HepG2 (cell line): ENCODE results near the gene LIN28A. TPM values are rescaled to one million over a fixed set of nuclear protein-coding genes. Genes with fewer than 3 reads are reported as not detected.

Experiments used
- HOXD1 ChIP-seq: sonication (generic); formaldehyde crosslinking; IDR thresholded peaks from 2 replicates; pipeline ENCODE4 v1.5.0; 2020; ENCODE audit warnings: missing genetic modification reagents
- MXI1 ChIP-seq: IDR thresholded peaks from 3 replicates; pipeline ENCODE4 v1.6.1; 2012; ENCODE audit warnings: low read depth, low read length, inconsistent platforms, borderline replicate concordance
- POLR2A ChIP-seq, 2 experiments: IDR thresholded peaks; 2 replicates each; pipeline ENCODE4 v1.6.1; 2011; ENCODE audit warnings: low read depth in 2 of 2, low read length in 2 of 2, mild to moderate bottlenecking in 1 of 2, moderate library complexity in 1 of 2; ENCODE audit not compliant: insufficient read depth in 1 of 2
- RBM39 ChIP-seq: fragments of 200-400 bp; formaldehyde crosslinking; IDR thresholded peaks from one replicate; pipeline ENCODE4 v1.6.1; 2018; ENCODE audit warnings: antibody characterized with exemption, mild to moderate bottlenecking, low read depth, low read length; ENCODE audit not compliant: poor library complexity, severe bottlenecking
- REL ChIP-seq: sonication (generic); formaldehyde crosslinking; conservative IDR thresholded peaks from 2 replicates; pipeline ENCODE4 v1.8.0; 2022; ENCODE audit warnings: mild to moderate bottlenecking, missing genetic modification reagents, moderate library complexity
- YEATS4 ChIP-seq: sonication (generic); formaldehyde crosslinking; IDR thresholded peaks from 2 replicates; pipeline ENCODE4 v1.4.0; 2020; ENCODE audit warnings: missing genetic modification reagents, borderline replicate concordance
- ZNF446 ChIP-seq: sonication (generic); formaldehyde crosslinking; IDR thresholded peaks from 2 replicates; pipeline ENCODE4 v1.5.0; 2020; ENCODE audit warnings: mild to moderate bottlenecking, missing genetic modification reagents
- ZNF761 ChIP-seq: sonication (generic); formaldehyde crosslinking; conservative IDR thresholded peaks from 2 replicates; pipeline ENCODE4 v1.4.0; 2020; ENCODE audit warnings: mild to moderate bottlenecking, missing genetic modification reagents
- polyA plus RNA-seq, 8 experiments: library from polyadenylated mRNA; depleted of rRNA in 3 of 8; stranded (reverse) in 7 of 8; unstranded in 1 of 8; fragments of >200 nt; fragmentation: Illumina TruSeq in 4 of 8; extraction: Trizol in 4 of 8; gene quantifications; 2 replicates each; pipeline versions ENCODE4 v1.2.1 to v1.2.3, GENCODE V29; 2011 to 2016; ENCODE audit warnings: low read depth in 4 of 8, missing spikeins in 1 of 8, mixed read lengths in 1 of 8; ENCODE audit not compliant: insufficient read depth in 1 of 8
- total RNA-seq, 5 experiments: library from RNA; depleted of rRNA; stranded (reverse); fragments of >200 nt; fragmentation: Illumina TruSeq; extraction: Trizol; gene quantifications; 2 replicates each; pipeline ENCODE4 v1.2.3, GENCODE V29; 2016; ENCODE audit warnings: low read depth in 1 of 5
- TF ChIP-seq, protein P1 (sequence below): sonication (generic); formaldehyde crosslinking; IDR thresholded peaks from 2 replicates; pipeline ENCODE4 v1.4.0; 2020; ENCODE audit warnings: mild to moderate bottlenecking, missing genetic modification reagents
- TF ChIP-seq, protein P2 (sequence below): IDR thresholded peaks from 2 replicates; pipeline ENCODE4 v1.6.1; 2016; ENCODE audit warnings: low read depth, borderline replicate concordance
- TF ChIP-seq, protein P3 (sequence below): sonication (generic); formaldehyde crosslinking; IDR thresholded peaks from 2 replicates; pipeline ENCODE4 v1.5.1; 2020; ENCODE audit warnings: mild to moderate bottlenecking, missing genetic modification reagents, moderate library complexity
- TF ChIP-seq, protein P4 (sequence below), 2 experiments: sonication (generic) in 1 of 2; formaldehyde crosslinking in 1 of 2; IDR thresholded peaks; 2 replicates each; pipeline versions ENCODE4 v1.4.0 to v1.6.1; 2016 to 2020; ENCODE audit warnings: borderline replicate concordance in 1 of 2, low read depth in 1 of 2, mild to moderate bottlenecking in 1 of 2, missing genetic modification reagents in 1 of 2
- TF ChIP-seq, protein P5 (sequence below): sonication (generic); formaldehyde crosslinking; IDR thresholded peaks from 2 replicates; pipeline ENCODE4; 2020; ENCODE audit warnings: missing genetic modification reagents, mild to moderate bottlenecking, borderline replicate concordance
- TF ChIP-seq, protein P6 (sequence below): IDR thresholded peaks from 2 replicates; pipeline ENCODE4 v1.4.0; 2020; ENCODE audit warnings: mild to moderate bottlenecking, missing genetic modification reagents

LIN28A gene
- total and polyA plus RNA-seq, 2 of the 13 experiments (the other 11 are each of a cell fraction or from before 2014, with no cell fraction given) = not detected

DNA sequence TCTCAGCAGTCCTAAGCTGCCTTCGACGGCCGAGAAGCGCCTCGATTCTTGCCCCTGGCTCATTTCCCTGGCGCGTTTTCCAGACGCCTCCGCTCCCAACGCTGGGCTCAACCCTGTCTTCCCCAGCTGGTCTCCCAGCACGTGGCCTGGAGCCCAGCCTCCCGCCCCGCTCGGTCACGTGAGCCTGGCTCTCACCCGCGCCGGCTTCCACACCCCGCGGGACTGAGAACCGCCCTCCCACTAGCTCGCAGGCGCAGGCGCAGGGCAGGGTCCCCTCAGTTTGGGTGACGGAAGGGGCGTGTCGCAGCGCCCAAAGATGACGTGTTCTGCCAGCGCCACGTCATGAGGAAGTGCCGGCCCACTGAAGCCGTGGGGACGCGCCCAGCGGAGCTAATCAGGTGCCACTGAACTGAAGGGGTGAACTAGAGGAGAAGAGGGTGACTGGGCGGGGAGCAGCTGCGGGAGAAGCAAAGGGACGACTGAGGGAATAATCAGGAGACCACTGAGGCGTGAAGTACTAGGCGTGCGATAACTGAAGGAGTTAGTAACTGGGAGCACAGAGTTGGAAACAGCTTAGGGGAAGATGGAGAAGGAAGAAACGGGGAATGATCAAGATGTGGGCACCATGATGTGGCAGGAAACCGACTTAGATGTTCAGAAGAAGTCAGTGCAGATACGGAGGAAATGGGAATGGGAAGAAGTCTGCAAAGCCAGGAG lies 21.5 kb downstream of the LIN28A start, which contains the start of gene DHDDS (continued):
- TF ChIP-seq POLR2A (IDR thresholded peaks at IDR 0.05; ENCODE audit: insufficient read depth in 1 of 2, low read depth in 2 of 2, low read length in 2 of 2) (peak; percentile 86), YEATS4 (CRISPR knock-in tag) (peak; percentile 87; the same call in 1 of the 2 replicates), MXI1 (peak; percentile 95; the same call in 2 of the 3 replicates), REL (CRISPR knock-in tag) (peak; percentile 94), RBM39 (no peak), ZNF446 (peak; percentile 94), ZNF761 (CRISPR knock-in tag) (peak; percentile 96), HOXD1 (no peak)
- TF ChIP-seq, protein P1, sequence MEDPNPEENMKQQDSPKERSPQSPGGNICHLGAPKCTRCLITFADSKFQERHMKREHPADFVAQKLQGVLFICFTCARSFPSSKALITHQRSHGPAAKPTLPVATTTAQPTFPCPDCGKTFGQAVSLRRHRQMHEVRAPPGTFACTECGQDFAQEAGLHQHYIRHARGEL = peak; percentile 97
- TF ChIP-seq, protein P2, sequence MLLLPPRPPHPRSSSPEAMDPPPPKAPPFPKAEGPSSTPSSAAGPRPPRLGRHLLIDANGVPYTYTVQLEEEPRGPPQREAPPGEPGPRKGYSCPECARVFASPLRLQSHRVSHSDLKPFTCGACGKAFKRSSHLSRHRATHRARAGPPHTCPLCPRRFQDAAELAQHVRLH = peak; percentile 88; the same call in 1 of the 2 replicates
- TF ChIP-seq, protein P3, sequence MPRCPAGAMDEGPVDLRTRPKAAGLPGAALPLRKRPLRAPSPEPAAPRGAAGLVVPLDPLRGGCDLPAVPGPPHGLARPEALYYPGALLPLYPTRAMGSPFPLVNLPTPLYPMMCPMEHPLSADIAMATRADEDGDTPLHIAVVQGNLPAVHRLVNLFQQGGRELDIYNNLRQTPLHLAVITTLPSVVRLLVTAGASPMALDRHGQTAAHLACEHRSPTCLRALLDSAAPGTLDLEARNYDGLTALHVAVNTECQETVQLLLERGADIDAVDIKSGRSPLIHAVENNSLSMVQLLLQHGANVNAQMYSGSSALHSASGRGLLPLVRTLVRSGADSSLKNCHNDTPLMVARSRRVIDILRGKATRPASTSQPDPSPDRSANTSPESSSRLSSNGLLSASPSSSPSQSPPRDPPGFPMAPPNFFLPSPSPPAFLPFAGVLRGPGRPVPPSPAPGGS (CRISPR knock-in tag) = peak; percentile 97
- TF ChIP-seq, protein P4, sequence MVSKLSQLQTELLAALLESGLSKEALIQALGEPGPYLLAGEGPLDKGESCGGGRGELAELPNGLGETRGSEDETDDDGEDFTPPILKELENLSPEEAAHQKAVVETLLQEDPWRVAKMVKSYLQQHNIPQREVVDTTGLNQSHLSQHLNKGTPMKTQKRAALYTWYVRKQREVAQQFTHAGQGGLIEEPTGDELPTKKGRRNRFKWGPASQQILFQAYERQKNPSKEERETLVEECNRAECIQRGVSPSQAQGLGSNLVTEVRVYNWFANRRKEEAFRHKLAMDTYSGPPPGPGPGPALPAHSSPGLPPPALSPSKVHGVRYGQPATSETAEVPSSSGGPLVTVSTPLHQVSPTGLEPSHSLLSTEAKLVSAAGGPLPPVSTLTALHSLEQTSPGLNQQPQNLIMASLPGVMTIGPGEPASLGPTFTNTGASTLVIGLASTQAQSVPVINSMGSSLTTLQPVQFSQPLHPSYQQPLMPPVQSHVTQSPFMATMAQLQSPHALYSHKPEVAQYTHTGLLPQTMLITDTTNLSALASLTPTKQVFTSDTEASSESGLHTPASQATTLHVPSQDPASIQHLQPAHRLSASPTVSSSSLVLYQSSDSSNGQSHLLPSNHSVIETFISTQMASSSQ (IDR thresholded peaks at IDR 0.05; ENCODE audit: low read depth) = no peak
- TF ChIP-seq, protein P4 (CRISPR knock-in tag; IDR thresholded peaks at IDR 0.05; ENCODE audit: borderline replicate concordance) = peak; percentile 83; the same call in 1 of the 2 replicates
- TF ChIP-seq, protein P5, sequence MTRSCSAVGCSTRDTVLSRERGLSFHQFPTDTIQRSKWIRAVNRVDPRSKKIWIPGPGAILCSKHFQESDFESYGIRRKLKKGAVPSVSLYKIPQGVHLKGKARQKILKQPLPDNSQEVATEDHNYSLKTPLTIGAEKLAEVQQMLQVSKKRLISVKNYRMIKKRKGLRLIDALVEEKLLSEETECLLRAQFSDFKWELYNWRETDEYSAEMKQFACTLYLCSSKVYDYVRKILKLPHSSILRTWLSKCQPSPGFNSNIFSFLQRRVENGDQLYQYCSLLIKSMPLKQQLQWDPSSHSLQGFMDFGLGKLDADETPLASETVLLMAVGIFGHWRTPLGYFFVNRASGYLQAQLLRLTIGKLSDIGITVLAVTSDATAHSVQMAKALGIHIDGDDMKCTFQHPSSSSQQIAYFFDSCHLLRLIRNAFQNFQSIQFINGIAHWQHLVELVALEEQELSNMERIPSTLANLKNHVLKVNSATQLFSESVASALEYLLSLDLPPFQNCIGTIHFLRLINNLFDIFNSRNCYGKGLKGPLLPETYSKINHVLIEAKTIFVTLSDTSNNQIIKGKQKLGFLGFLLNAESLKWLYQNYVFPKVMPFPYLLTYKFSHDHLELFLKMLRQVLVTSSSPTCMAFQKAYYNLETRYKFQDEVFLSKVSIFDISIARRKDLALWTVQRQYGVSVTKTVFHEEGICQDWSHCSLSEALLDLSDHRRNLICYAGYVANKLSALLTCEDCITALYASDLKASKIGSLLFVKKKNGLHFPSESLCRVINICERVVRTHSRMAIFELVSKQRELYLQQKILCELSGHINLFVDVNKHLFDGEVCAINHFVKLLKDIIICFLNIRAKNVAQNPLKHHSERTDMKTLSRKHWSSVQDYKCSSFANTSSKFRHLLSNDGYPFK (CRISPR knock-in tag) = peak; percentile 90; the same call in 1 of the 2 replicates
- TF ChIP-seq, protein P6, sequence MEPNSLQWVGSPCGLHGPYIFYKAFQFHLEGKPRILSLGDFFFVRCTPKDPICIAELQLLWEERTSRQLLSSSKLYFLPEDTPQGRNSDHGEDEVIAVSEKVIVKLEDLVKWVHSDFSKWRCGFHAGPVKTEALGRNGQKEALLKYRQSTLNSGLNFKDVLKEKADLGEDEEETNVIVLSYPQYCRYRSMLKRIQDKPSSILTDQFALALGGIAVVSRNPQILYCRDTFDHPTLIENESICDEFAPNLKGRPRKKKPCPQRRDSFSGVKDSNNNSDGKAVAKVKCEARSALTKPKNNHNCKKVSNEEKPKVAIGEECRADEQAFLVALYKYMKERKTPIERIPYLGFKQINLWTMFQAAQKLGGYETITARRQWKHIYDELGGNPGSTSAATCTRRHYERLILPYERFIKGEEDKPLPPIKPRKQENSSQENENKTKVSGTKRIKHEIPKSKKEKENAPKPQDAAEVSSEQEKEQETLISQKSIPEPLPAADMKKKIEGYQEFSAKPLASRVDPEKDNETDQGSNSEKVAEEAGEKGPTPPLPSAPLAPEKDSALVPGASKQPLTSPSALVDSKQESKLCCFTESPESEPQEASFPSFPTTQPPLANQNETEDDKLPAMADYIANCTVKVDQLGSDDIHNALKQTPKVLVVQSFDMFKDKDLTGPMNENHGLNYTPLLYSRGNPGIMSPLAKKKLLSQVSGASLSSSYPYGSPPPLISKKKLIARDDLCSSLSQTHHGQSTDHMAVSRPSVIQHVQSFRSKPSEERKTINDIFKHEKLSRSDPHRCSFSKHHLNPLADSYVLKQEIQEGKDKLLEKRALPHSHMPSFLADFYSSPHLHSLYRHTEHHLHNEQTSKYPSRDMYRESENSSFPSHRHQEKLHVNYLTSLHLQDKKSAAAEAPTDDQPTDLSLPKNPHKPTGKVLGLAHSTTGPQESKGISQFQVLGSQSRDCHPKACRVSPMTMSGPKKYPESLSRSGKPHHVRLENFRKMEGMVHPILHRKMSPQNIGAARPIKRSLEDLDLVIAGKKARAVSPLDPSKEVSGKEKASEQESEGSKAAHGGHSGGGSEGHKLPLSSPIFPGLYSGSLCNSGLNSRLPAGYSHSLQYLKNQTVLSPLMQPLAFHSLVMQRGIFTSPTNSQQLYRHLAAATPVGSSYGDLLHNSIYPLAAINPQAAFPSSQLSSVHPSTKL (CRISPR knock-in tag) = peak; percentile 81
